IMR-90 (cell line): ENCODE measurements around the gene TBC1D22B.

Experiments used
- BHLHE40 ChIP-seq: fragments of 150-350 bp; IDR thresholded peaks from 2 replicates; pipeline ENCODE4 v1.6.1; 2016; ENCODE audit warnings: mild to moderate bottlenecking, low read depth, low read length
- CEBPB ChIP-seq: IDR thresholded peaks from 2 replicates; pipeline ENCODE4 v1.6.1; 2012; ENCODE audit warnings: low read depth, low read length, improper control_type of control experiment
- CTCF ChIP-seq: conservative IDR thresholded peaks from 2 replicates; pipeline ENCODE4 v1.5.1; 2012; ENCODE audit warnings: mild to moderate bottlenecking, low read depth, low read length, improper control_type of control experiment
- POLR2A ChIP-seq: IDR thresholded peaks from 2 replicates; pipeline ENCODE4 v1.6.1; 2012; ENCODE audit warnings: mild to moderate bottlenecking, low read depth, low read length
- RAD21 ChIP-seq: IDR thresholded peaks from 2 replicates; pipeline ENCODE4 v1.6.1; 2012; ENCODE audit warnings: low read length, improper control_type of control experiment
- RCOR1 ChIP-seq: IDR thresholded peaks from 2 replicates; pipeline ENCODE4 v1.6.1; 2012; ENCODE audit warnings: mild to moderate bottlenecking, low read length, improper control_type of control experiment; ENCODE audit not compliant: insufficient replicate concordance
- RFX5 ChIP-seq: IDR thresholded peaks from 2 replicates; pipeline ENCODE4 v1.8.0; 2012; ENCODE audit warnings: low read depth, mild to moderate bottlenecking, low read length, moderate library complexity
- SMC3 ChIP-seq: fragments of 150-350 bp; IDR thresholded peaks from 2 replicates; pipeline ENCODE4 v1.6.1; 2016; ENCODE audit warnings: low read depth, mild to moderate bottlenecking, antibody characterized with exemption, low read length, moderate library complexity

GRCh38 chr6:37218511-37218910, 39.1 kb upstream of the TBC1D22B start:
- no peak for TF ChIP-seq RAD21
- TF ChIP-seq POLR2A: no peak
- no peak for TF ChIP-seq CTCF
- TF ChIP-seq CEBPB: no peak
- TF ChIP-seq RCOR1: no peak
- TF ChIP-seq RFX5: no peak
- TF ChIP-seq BHLHE40: no peak
- TF ChIP-seq SMC3: no peak
